GM21717 (cell line): ENCODE data around the gene FOXB2.
"Not testable (repeated sequence)": the region's sequence is repeated elsewhere in the genome, so short reads cannot be mapped to it uniquely, and the experiment has no call there.

Experiments
- ATAC-seq: cut with Tn5 transposase; IDR thresholded peaks from one replicate; pipeline ENCODE4 v1.9.1; 2021; ENCODE audit warnings: mild to moderate bottlenecking, moderate library complexity; ENCODE audit not compliant: unreplicated experiment

Gene FOXB2

GRCh38 chr9:77019236-77019925, at the start of gene FOXB2:
Gene FOXB2, plus strand, starts transcription at chr9:77019655. Its CDS starts 0 bp downstream, at chr9:77019655.
- ATAC-seq: no peak

GRCh38 chr9:76969716-76970115, 49.7 kb upstream of the FOXB2 start:
- ATAC-seq: no peak

GRCh38 chr9:76978831-76979230, 40.6 kb upstream of the FOXB2 start:
- ATAC-seq: not testable (repeated sequence)

GRCh38 chr9:76980566-76980965, 38.9 kb upstream of the FOXB2 start:
- no peak for ATAC-seq

GRCh38 chr9:76984486-76984885, 35.0 kb upstream of the FOXB2 start:
- no peak for ATAC-seq

GRCh38 chr9:76985581-76985980, 33.9 kb upstream of the FOXB2 start:
- no peak for ATAC-seq

GRCh38 chr9:76987594-76988200, 31.8 kb upstream of the FOXB2 start:
- ATAC-seq: no peak

- no peak for ATAC-seq
Observed at GRCh38 chr9:76988941-76989340, 30.5 kb upstream of the FOXB2 start.

- ATAC-seq: no peak
Observed at GRCh38 chr9:76989501-76989900, 30.0 kb upstream of the FOXB2 start.

GRCh38 chr9:76996700-76997099, 22.8 kb upstream of the FOXB2 start:
- no peak for ATAC-seq

- no peak for ATAC-seq
Observed at GRCh38 chr9:76999261-76999660, 20.2 kb upstream of the FOXB2 start.

GRCh38 chr9:77000330-77000729, 19.1 kb upstream of the FOXB2 start:
- ATAC-seq: no peak

- ATAC-seq: no peak
Observed at GRCh38 chr9:77003366-77003765, 16.1 kb upstream of the FOXB2 start.

GRCh38 chr9:77005216-77005615, 14.2 kb upstream of the FOXB2 start:
- ATAC-seq: no peak

GRCh38 chr9:77010527-77010926, 8.9 kb upstream of the FOXB2 start:
- no peak for ATAC-seq

- peak; percentile 67 for ATAC-seq
Observed at GRCh38 chr9:77011973-77012821, 7.3 kb upstream of the FOXB2 start.

GRCh38 chr9:77013206-77013931, 6.1 kb upstream of the FOXB2 start:
- ATAC-seq: no peak

- ATAC-seq: no peak
Observed at GRCh38 chr9:77013932-77014596, 5.4 kb upstream of the FOXB2 start.

GRCh38 chr9:77014597-77015263, 4.7 kb upstream of the FOXB2 start:
- ATAC-seq: no peak
